T-helper 2 cell (primary cell): ENCODE measurements around the gene SH2D5.

ENCODE experiments used
- DNase-seq, 5 experiments: peaks; one replicate each; pipeline versions ENCODE4 v3.0.0 to v3.0.0-alpha.2; 2012 to 2022

Gene SH2D5

DNA sequence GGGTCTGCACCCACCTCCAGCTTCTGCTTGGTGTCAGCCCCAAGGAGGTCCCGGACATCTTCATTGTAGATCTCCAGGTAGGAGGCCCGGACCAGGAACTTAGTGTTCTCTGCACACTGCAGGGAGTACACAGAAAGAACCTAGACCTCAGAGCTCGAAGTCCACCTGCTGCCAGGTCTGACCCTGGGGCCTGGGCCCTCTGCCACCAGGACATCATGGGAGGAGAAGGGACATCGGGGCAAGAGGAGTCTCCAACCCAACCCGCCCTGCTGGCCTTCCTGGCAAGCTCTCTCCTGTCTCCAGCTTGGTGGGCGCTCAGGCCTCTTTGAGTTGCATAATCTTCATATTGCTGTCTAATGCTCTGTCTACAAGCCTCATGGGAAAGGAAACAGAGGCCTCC is 19.1 kb downstream of the SH2D5 start:
- DNase-seq = no peak

DNA sequence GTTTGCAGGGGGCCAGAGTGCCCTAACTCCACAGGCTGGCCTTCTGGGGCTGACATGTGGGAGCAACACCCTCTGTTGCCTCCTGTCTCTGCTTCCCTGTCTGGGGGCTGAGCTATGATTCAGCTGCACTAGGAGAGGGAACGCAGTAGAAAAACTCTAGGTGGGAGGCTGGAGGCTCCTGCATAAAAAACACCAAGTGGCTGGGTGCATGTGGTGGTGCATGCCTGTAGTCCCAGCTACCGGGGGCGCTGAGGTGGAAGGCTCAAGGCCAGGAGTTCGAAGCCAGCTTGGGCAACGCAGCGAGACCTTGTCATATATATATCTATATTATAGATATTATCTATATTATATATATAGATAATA is 20.3 kb downstream of the SH2D5 start:
- DNase-seq = no peak

DNA sequence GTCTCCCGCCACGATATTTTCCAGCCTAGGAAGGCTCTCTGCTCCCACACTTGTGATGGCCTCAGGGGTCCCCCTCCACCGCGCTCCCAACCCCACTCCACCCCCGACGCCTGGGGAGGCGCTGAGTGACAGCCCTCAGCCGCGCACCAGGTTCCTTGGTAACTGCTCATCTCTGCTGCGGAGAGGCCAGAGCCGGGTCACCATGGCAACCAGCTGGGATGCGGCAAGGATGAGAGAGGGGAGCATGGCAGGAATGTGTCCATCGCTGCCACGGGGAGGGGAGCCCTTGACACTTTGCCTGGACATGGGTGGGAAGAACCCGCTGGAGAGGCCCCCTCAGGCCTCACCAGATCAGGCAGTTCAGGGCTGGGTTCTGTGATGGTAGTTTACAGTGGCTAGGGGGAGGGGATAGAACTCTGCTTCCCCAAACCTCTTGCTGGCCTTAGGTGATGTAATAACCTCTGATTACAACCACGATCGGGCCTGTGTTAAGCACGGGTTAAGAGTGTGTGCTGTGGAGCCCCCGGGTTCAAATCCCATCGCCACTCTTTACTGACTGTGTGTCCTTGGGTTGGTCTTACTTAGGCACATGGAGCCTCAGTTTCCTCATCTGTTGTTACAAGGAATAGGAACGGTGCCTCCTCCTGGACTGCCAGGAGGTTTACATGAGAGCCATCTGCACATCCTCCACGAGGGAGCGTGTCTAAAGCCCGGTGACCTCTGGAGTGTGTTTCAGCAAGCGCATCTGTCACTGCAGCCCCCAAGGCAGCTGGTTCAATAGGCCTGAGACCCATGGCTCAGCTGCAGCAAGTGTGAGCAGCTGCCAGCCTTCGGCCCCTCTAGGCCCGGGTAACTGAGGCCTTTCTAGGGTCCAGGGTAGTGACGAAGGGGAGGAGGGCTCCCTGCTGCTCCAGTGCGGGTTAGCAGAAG is 21.0 kb downstream of the SH2D5 start:
- no peak for DNase-seq

DNA sequence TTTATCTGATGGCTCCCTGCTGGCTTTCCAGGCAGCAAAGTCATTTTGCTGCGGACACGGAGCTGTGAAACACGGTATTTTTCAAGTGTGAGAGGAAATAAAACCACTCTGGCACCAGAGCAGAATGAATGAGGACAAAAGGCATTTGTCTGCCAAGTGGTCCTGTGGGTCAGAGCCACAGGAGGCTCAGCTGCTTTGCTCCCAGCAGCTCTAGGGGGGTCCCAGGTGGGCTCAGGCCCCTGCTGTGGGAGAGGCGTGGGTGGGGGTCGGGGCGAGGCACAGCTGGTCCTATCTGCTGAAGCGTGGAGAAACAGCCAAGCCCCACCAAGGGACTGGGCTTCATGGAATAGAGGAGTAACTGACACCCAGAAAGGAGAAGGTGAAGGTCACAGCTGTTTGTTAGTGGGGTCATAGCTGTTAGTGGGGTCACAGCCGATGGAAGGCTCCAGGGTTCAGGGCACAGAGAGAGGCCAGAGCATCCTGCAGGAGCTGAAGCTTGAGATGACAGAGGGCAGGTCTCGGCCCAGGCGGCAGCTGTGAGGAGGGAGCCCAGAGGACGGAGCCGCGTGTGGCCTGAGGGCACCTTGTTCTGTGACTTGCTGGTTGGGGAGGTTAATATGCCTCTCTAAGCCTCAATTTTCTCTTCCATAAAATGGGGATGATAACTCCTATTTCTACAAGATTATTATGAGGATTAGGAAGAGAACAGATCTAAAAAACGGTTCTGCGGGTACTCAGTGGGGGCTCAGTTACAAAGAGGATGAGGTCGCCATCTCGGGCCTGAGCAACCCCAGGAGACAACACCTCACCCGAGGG is 21.8 kb downstream of the SH2D5 start:
- no peak for DNase-seq

- no peak for DNase-seq
Observed at GRCh38 chr1:20709868-20710267, 22.6 kb downstream of the SH2D5 start.

GRCh38 chr1:20708891-20709290 is 23.6 kb downstream of the SH2D5 start:
- DNase-seq = no peak

GRCh38 chr1:20708057-20708456 is 24.4 kb downstream of the SH2D5 start:
- no peak for DNase-seq

- DNase-seq = no peak
Observed at GRCh38 chr1:20706841-20707240, 25.7 kb downstream of the SH2D5 start.

DNA sequence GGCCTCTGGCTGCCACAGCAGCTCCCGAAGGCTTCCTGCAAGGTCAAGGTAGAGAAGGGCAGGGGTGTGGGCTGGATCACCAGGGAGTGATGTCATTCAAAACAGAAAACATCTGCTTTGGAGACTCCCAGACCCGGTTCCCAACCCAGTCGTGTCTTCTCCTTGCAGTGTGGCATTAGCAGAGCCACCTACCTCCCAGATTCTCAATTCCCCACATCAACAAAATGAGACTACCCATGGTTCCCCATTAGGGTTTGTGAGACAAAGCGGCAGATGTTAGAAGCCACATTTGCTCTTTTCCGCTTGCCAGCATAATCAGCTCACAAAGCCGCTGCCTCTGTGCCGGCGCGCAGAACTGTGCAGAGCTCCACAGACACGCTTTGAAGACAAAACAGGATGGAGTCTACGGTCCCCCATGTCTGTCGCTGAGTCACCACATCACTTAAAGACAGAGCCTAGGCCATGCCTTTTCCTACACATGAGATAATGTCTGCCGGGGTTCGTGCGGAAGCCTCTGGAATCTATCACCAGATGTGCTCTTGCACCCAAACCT is 27.2 kb downstream of the SH2D5 start:
- no peak for DNase-seq

GRCh38 chr1:20704390-20705202 is 27.9 kb downstream of the SH2D5 start:
- no peak for DNase-seq

GRCh38 chr1:20703124-20703756 is 29.3 kb downstream of the SH2D5 start:
- DNase-seq = no peak

DNA sequence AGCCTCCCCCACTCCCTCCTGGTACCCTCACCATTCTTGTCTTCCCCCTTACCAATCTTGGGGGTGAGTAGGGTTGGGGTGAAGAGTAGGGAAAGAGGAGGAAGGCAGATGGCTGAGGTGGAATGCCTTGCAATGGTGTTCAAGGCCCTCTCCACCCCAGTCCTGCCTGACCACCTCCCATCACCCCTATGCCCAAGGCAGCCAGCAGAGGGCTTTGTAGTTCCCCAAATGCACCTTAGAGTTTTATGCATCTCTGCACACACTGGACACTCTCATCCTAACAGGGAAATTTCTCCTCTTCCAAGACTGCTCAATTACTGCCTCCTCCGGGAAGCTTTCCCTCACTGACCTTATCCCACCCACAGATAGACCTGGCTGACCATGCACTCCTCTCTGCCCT is 30.1 kb downstream of the SH2D5 start:
- DNase-seq = no peak

DNA sequence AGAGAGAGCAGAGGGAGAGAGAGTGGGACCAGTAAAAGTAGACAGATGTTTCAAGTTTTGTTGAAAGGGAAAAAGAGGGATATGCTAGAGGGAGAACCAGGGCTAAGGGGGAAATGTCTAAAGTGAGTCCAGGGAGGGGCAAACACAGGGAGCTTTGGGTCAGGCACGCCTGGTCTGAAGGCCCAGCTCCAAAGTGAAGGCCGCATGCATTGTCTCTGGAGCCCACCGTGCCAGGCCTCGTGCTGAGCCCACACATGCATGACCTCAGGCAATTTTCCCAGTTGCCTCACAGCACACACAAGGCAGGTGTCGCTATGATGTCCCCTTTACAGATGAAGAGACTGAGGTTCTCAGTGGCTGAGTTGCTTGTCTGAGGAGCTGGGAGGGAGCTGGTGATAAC is 30.7 kb downstream of the SH2D5 start:
- DNase-seq = no peak

DNA sequence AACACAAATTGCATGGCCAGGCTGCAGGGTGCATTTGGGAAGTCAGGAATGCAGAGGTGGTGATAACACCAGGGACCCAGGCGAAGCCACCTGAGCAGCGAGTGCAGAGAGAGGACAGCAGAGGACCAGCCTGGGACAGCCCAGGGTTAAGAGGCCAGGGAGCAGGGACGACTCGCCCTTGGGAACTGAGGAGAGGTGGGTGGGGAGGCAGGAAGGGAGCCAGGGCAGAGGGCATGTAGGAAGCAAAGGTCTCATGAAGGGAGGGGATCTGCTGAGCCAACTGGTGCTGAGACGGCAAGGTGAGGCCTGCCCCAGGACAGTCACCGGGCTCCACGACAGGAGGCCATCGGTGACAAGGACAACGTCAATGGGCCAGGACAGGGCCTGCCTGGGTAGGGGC is 31.1 kb downstream of the SH2D5 start:
- no peak for DNase-seq

- no peak for DNase-seq
Observed at GRCh38 chr1:20700636-20701215, 31.8 kb downstream of the SH2D5 start.

GRCh38 chr1:20699558-20699957 is 32.9 kb downstream of the SH2D5 start:
- no peak for DNase-seq

DNA sequence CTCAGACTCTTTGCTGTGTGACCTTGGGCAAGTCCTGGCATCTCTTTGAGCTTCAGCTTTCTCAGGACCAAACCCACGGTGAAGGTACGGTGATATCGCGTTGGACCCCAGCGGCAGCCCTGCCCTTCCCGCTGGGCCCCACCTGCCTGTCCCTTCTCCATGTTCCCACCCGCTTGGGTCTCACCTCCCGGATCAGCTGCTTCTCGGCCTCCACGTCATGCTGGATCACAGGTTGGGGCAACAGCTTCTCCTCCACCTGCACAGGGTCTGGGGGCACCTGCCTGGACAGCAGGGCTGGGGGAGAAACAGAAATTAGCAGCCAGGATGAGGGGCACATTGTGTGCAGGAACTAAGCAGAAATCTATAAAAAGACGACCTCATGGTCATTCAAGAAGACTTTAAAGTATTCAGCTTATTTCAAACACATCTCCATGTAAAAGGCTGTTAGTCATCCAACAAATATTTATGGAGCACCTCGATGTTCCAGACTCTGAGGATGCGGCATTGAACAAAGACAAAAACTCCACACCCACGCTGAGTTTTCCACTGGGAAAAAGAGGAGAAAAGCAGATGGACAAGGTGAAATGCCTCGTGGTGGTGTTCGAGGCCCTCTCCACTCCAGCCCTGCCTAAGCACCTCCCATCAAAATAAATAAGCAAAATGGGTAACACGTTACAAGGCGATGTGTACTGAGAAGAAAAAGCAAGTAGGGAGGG is 34.1 kb downstream of the SH2D5 start:
- no peak for DNase-seq

DNA sequence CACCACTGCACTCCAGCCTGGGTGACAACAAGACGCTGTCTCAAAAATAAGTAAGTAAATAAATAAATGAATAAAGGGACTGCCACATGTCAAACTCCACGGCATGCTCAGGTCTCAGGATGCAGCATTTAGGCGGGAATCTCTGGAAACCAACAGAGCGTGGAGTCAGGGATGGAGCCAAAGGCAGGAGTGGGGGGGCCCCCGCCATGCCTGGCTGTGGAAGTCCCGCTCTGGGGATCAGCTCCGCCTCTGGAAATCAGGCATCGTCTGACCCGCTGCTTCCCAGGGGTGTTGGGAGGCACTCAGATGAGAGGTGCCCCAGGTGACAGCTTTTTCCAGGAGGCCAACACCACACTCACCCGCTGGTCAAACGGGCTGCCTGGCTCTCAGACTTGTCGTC is 34.9 kb downstream of the SH2D5 start:
- no peak for DNase-seq

DNA sequence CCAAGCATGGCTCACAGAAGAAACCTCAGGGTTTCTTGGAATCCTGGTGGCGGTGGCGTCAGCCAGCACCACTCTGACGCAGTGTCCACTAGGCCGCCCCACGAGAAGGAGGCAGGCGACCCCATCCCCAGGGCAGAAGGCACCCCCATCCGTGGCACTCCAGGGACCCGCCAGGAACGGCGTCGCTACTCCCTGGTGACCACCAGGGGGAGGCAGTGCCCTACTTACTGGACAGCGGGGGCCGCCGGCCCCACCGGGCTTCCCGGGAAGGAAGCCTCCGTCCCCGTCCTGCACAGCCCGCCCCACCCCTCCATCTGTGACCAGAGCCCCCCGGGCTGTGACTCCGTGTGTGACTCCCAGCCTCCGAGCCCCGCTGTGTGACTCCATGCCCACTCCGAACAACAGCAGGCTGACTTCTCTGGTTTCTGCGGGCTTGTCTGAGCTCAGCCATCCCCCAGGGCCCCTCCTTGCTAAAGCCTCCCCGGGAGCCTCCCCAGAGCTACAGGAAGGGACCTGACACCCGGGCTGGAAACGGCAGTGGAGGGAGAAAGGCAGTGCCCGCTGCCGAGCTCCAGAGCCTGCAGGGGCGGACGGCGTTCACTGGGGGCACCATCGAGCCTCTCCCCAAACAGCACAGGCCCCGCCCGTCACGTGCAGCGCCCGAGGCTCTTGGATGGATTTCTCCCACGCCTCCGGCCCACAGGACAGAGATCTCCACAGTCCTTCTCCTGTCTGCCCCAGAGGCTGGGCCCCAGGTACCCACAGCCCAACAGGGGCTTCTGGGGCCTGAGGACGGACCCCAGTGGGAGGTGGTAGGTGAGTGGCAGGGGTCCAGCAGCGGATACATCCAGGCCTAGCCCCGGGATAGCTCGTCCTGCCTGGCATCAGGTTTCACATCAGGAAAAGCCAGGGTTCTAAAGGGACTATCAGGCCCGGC is 35.8 kb downstream of the SH2D5 start:
- peak; percentile 34 to 79 (median 60) for DNase-seq

DNA sequence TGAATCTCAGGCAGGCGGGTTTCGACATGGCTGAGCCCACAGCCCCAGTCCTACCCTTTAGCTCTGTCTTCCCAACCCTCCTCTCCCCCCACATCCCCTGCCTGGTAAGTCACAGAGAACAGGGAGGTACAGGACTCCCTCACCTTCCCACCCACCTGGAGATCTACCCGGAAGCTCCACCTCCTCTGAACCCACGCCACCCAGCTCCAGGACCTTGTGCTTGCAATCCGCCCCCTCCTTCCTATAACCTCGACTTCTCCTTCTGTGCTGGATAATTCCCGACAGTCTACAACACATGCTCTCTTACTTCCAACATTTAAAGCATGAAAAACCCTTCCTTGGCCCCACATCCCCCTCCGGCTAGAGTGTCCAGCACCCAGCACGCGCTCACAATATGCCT is 37.0 kb downstream of the SH2D5 start:
- DNase-seq = no peak
